Measurements from ENCODE around the gene DUSP28. TPM values are rescaled to one million over a fixed set of nuclear protein-coding genes. Genes with fewer than 3 reads are reported as not detected.
"Not testable (repeated sequence)": the region's sequence is repeated elsewhere in the genome, so short reads cannot be mapped to it uniquely, and the experiment has no call there.

The DUSP28 gene
- total RNA-seq, 4 donors from 2014 or later, result 5.5 to 8.1 (median 7.4) TPM

DNA sequence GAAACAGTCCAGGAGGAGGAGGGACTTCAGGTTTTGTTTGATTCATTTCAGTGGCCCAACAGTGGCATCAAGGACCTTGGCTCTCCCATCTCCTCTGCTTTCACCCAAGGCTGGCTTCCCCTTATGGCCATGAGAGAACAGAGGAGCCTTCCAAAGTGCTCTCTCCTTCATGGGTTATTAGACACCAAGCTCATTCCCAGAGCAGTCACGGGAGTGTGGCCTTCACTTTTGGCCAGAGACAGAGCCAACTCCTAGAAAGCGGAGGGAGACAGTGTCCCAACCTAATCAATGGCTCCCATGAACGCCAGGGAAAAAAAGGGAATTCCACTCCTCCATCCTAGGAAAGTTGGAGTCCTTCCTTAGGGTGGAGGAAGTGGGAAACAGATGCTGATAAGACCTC lies 871 bp upstream of the DUSP28 start:
- TF ChIP-seq CTCF (IDR thresholded peaks at IDR 0.05), result no peak
- TF ChIP-seq POLR2A (IDR thresholded peaks at IDR 0.05), result no peak
- intact Hi-C loops (cut with DNase I; ENCODE audit: low total_unique reads), result no loop called here
- no peak overlapping the region for H3K4me3 ChIP-seq (ENCODE audit: low read depth, poor library complexity, severe bottlenecking)
- peak in 1 of 2 donors; percentile 73 for DNase-seq (ENCODE audit: low spot score in 2 of 2)
- 84 to 95% methylated on average over 3 of the region's 3 CpGs for WGBS, 2 donors

DNA sequence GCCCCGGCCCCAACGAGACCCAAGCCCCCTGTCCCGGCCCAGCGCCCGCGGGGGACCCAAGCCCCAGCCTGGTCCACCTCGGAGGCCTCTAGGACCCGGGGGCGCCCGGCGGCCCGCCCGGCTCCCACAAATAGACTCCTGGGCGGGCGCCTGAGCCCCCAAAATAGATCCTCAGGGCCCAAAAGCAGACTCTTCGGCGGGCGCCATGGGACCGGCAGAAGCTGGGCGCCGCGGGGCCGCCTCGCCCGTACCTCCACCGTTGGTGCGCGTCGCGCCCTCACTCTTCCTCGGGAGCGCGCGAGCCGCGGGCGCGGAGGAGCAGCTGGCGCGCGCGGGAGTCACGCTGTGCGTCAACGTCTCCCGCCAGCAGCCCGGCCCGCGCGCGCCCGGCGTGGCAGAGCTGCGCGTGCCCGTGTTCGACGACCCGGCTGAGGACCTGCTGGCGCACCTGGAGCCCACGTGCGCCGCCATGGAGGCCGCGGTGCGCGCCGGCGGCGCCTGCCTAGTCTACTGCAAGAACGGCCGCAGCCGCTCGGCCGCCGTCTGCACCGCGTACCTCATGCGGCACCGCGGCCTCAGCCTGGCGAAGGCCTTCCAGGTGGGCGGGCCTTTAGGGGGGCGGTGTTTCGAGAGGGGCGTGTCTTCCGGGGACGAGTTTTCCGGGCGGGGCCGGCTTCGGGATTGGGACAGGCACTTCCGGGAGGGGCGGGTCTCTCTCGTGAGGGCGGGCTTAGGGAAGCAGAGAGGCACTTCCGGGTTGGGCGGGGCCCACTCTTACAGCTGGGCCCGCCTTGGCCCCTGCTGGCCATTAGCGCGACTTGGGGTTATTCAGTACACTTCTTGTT lies 545 bp downstream of the DUSP28 start:
- DNase-seq (ENCODE audit: low spot score in 2 of 2), result peak; percentile 99 to 100
- TF ChIP-seq CTCF (IDR thresholded peaks at IDR 0.05) (no peak), POLR2A (IDR thresholded peaks at IDR 0.05) (peak in 1 of 2 donors; percentile 2)
- 0 to 3% methylated on average over 13 to 69 of the region's 101 CpGs for WGBS, 2 donors
- intact Hi-C loops (cut with DNase I; ENCODE audit: low total_unique reads), result no loop called here
- peak overlapping the region; percentile 67 for H3K4me3 ChIP-seq (ENCODE audit: low read depth, poor library complexity, severe bottlenecking)

GRCh38 chr2:240561325-240561971 lies 1.3 kb downstream of the DUSP28 start:
- peak; percentile 21 to 73 for DNase-seq (ENCODE audit: low spot score in 2 of 2)

GRCh38 chr2:240563231-240563630 lies 3.1 kb downstream of the DUSP28 start:
- intact Hi-C loops (cut with DNase I; ENCODE audit: low total_unique reads); H3K4me3 ChIP-seq (ENCODE audit: low read depth, poor library complexity, severe bottlenecking): not testable (repeated sequence)
- 94 to 97% methylated on average over 17 of the region's 17 CpGs for WGBS, 2 donors
- peak in 1 of 2 donors; percentile 70 for DNase-seq (ENCODE audit: low spot score in 2 of 2)

More at GRCh38 chr2:240561325-240561971, 1.3 kb downstream of the DUSP28 start:
- intact Hi-C loops (cut with DNase I; ENCODE audit: low total_unique reads), result no loop called here
- WGBS, 2 donors, result 16 to 19% methylated on average over 12 of the region's 14 CpGs
- TF ChIP-seq POLR2A (IDR thresholded peaks at IDR 0.05) (no peak), CTCF (IDR thresholded peaks at IDR 0.05) (no peak)
- peak overlapping the region; percentile 22 for H3K4me3 ChIP-seq (ENCODE audit: low read depth, poor library complexity, severe bottlenecking)

- intact Hi-C loops (cut with DNase I; ENCODE audit: low total_unique reads), result no loop called here
- TF ChIP-seq POLR2A (IDR thresholded peaks at IDR 0.05), result no peak
- TF ChIP-seq CTCF (IDR thresholded peaks at IDR 0.05), result no peak
- no peak overlapping the region for H3K4me3 ChIP-seq (ENCODE audit: low read depth, poor library complexity, severe bottlenecking)
- 89 to 90% methylated on average over 12 of the region's 12 CpGs for WGBS, 2 donors
- DNase-seq (ENCODE audit: low spot score in 2 of 2), result no peak
Observed at GRCh38 chr2:240563951-240564560, 3.9 kb downstream of the DUSP28 start.
